Esophagus mucosa (tissue), 1 donor: Measurements from ENCODE around the gene HINT1. TPM values are rescaled to one million over a fixed set of nuclear protein-coding genes. Genes with fewer than 3 reads are reported as not detected.

Experiments
- ATAC-seq: fragments of 200-7000 bp; cut with Tn5 transposase; one replicate; pipeline ENCODE4 v1.9.1; 2020
- total RNA-seq: library from RNA; stranded (reverse); gene quantifications from one replicate; pipeline ENCODE4 v1.2.4, GENCODE V29; 2023
- donor health status: DM: yes; HTN: yes; CAD: no.

The HINT1 gene
- total RNA-seq, 1 donor from 2014 or later = 181 TPM

DNA sequence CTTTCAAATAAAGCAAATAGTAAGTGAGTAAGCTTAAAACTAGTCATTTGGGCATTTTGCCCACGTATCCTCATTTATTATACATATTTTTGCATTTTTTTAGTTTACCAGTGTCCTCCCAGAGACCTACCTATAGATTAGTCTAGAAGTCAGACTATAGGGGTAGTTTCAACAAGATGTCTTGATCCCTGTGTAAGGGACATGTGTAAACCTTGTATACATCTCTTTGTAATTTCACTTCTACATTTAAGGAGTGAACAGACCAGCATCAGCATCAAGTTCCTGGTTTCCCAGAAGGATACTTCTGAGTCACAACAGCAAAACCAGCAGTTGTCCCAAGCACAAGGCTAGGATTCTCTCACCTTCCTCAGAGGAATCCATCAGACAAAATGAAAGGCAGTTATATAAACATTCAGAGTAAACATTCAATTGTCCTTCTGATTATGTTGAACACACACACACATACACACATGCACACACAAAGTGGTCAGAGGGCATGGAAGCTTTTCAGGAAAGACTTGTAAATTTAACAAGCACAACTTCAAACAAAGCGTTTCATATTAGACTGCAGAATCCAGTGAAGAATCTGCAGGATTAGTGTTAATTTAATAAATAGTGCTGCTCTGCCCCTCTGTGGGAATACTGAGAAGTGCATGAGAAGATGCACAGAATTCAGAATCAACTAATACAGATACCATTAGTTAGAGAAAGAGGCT, 55.4 kb downstream of the HINT1 start:
- peak; percentile 77 for ATAC-seq

Other genes starting within 250 kb of the HINT1 start
- gene LYRM7, start 5.7 kb upstream of the HINT1 start, total RNA-seq = 5.3 TPM
- gene CDC42SE2, start 98.8 kb upstream of the HINT1 start, total RNA-seq = 15.2 TPM